Endothelial cell of umbilical vein (primary cell): ENCODE results near the gene TMEM11. TPM values are rescaled to one million over a fixed set of nuclear protein-coding genes. Genes with fewer than 3 reads are reported as not detected.

Source experiments
- BruUV-seq: library from RNA; stranded (reverse); fragments of 400-500 nt; replicated peaks from 2 replicates; lab custom pipeline; 2021; lab: Mats Ljungman, UMichigan
- CTCF ChIA-PET: fragments of 300-600, 350-600 bp; sonication (Branson Sonifier 250); formaldehyde crosslinking; loops from one replicate; lab custom pipeline; 2021; ENCODE audit warnings: antibody characterized with exemption, inconsistent platforms; lab: Charles Lee
- POLR2A ChIA-PET: fragments of 300-600, 350-600 bp; sonication (Branson Sonifier 250); formaldehyde crosslinking; loops from one replicate; lab custom pipeline; 2021; ENCODE audit warnings: antibody characterized with exemption, inconsistent platforms; lab: Charles Lee
- DNase-seq: peaks from one replicate; pipeline ENCODE4 v3.0.0-alpha.2; 2011; ENCODE audit warnings: low read depth, low spot score
- FAIRE-seq: peaks from 2 replicates; lab custom pipeline; 2011; peaks lifted over from hg19 to GRCh38; lab: Jason Lieb, UNC
- H2AFZ ChIP-seq: 2 replicates; pipeline ENCODE4 v1.6.0; 2012; ENCODE audit warnings: low read depth, low read length, control low read depth, inconsistent platforms
- H3K27ac ChIP-seq: 2 replicates; pipeline ENCODE4 v1.5.1; 2011; ENCODE audit warnings: low read depth, mild to moderate bottlenecking, control low read depth, low read length, moderate library complexity; ENCODE audit not compliant: insufficient read depth
- H3K27me3 ChIP-seq, 2 experiments: 2 replicates each; pipeline versions ENCODE4 v1.6.0 to v1.6.1; 2011; ENCODE audit warnings: low read length in 2 of 2, mixed read lengths in 1 of 2; ENCODE audit not compliant: control insufficient read depth in 2 of 2, insufficient read depth in 2 of 2
- H3K36me3 ChIP-seq, 2 experiments: 2 replicates in 1 of 2; 3 replicates in 1 of 2; pipeline ENCODE4 v1.5.1; 2011; ENCODE audit warnings: low read length in 2 of 2, mild to moderate bottlenecking in 1 of 2, moderate library complexity in 1 of 2; ENCODE audit not compliant: control insufficient read depth in 2 of 2, insufficient read depth in 2 of 2; ENCODE audit errors: extremely low read depth in 1 of 2
- H3K4me1 ChIP-seq: 3 replicates; pipeline ENCODE4 v1.5.1; 2011; ENCODE audit warnings: mild to moderate bottlenecking, low read length; ENCODE audit not compliant: control insufficient read depth, insufficient read depth; ENCODE audit errors: extremely low read depth
- H3K4me2 ChIP-seq: 2 replicates; pipeline ENCODE4 v1.6.1; 2011; ENCODE audit warnings: low read length, control low read depth, mixed read lengths; ENCODE audit not compliant: insufficient read depth
- H3K4me3 ChIP-seq, 3 experiments: fragments of 200-600 bp in 1 of 3; sonication (generic), shearing (Covaris generic) in 1 of 3; replicated peaks in 1 of 3; 2 replicates each; pipeline ENCODE4 v1.5.1; 2011 to 2016; ENCODE audit warnings: control low read depth in 3 of 3, low read length in 3 of 3, mild to moderate bottlenecking in 2 of 3, inconsistent platforms in 1 of 3, low read depth in 1 of 3, moderate library complexity in 1 of 3; ENCODE audit not compliant: insufficient read depth in 1 of 3
- H3K79me2 ChIP-seq: 2 replicates; pipeline ENCODE4 v1.6.0; 2012; ENCODE audit warnings: low read length, inconsistent platforms; ENCODE audit not compliant: control insufficient read depth, insufficient read depth
- H3K9ac ChIP-seq: replicated peaks from 2 replicates; pipeline ENCODE3; 2011; ENCODE audit warnings: low read length, control low read depth; ENCODE audit not compliant: insufficient read depth; ENCODE audit errors: extremely low read depth
- H3K9me1 ChIP-seq: replicated peaks from 3 replicates; pipeline ENCODE4 v1.6.0; 2011; ENCODE audit warnings: mild to moderate bottlenecking, low read length; ENCODE audit not compliant: control insufficient read depth, insufficient read depth; ENCODE audit errors: extremely low read depth
- H3K9me3 ChIP-seq: replicated peaks from 2 replicates; pipeline ENCODE4 v1.5.1; 2012; ENCODE audit warnings: low read length, inconsistent platforms; ENCODE audit not compliant: control insufficient read depth, insufficient read depth
- H4K20me1 ChIP-seq: replicated peaks from 2 replicates; pipeline ENCODE3; 2011; ENCODE audit warnings: mild to moderate bottlenecking, low read length; ENCODE audit not compliant: control insufficient read depth, insufficient read depth; ENCODE audit errors: extremely low read depth
- CTCF ChIP-seq, 2 donors: IDR thresholded peaks; 1 replicate in 1 of 2; 2 replicates in 1 of 2; pipeline ENCODE4 v1.5.1; 2011; ENCODE audit warnings: low read length in 2 of 2, mild to moderate bottlenecking in 2 of 2, moderate library complexity in 2 of 2, control low read depth in 1 of 2, inconsistent platforms in 1 of 2, low read depth in 1 of 2; ENCODE audit not compliant: insufficient read depth in 1 of 2; ENCODE audit errors: extremely low read depth in 1 of 2
- EZH2 ChIP-seq: IDR thresholded peaks from 2 replicates; pipeline ENCODE4 v1.6.1; 2012; ENCODE audit warnings: borderline replicate concordance, low read depth, mild to moderate bottlenecking, moderate library complexity, low read length, inconsistent platforms; ENCODE audit not compliant: severe bottlenecking
- FOS ChIP-seq: IDR thresholded peaks from 2 replicates; pipeline ENCODE4 v1.6.1; 2011; ENCODE audit warnings: mild to moderate bottlenecking, low read length, moderate library complexity, borderline replicate concordance; ENCODE audit not compliant: insufficient read depth
- GATA2 ChIP-seq: IDR thresholded peaks from 2 replicates; pipeline ENCODE4 v1.7.0; 2011; ENCODE audit warnings: low read depth, mild to moderate bottlenecking, moderate library complexity, mixed read lengths, low read length; ENCODE audit not compliant: insufficient read length, insufficient read depth
- JUN ChIP-seq: IDR thresholded peaks from 2 replicates; pipeline ENCODE4 v1.6.1; 2011; ENCODE audit warnings: borderline replicate concordance, low read depth; ENCODE audit not compliant: insufficient read length, insufficient read depth
- MAX ChIP-seq: IDR thresholded peaks from 2 replicates; pipeline ENCODE4 v1.6.1; 2011; ENCODE audit not compliant: insufficient read depth, insufficient read length
- MYC ChIP-seq: IDR thresholded peaks from one replicate; pipeline ENCODE4 v1.6.1; 2011; ENCODE audit warnings: mild to moderate bottlenecking, low read depth, low read length
- POLR2A ChIP-seq: IDR thresholded peaks from 2 replicates; pipeline ENCODE4 v1.6.1; 2012; ENCODE audit warnings: low read depth, mild to moderate bottlenecking, control low read depth, low read length
- POLR2AphosphoS5 ChIP-seq: IDR thresholded peaks from 2 replicates; pipeline ENCODE4 v1.6.1; 2012; ENCODE audit warnings: low read depth, mild to moderate bottlenecking, control low read depth, low read length, moderate library complexity; ENCODE audit not compliant: insufficient read depth
- dilution Hi-C: fragments of 300-500 bp; cut with MboI; formaldehyde crosslinking; loops from one replicate; pipeline ENCODE4 v1.15.0; 2019; ENCODE audit warnings: low sequenced_read_pairs; ENCODE audit not compliant: extremely low pct_ligation_motif_present
- intact Hi-C: fragments of 100-400 bp; cut with micrococcal nuclease; formaldehyde crosslinking; loops from one replicate; pipeline ENCODE4 v1.10.0; 2022
- polyA plus RNA-seq, 4 experiments: library from polyadenylated mRNA; depleted of rRNA in 3 of 4; stranded (reverse) in 3 of 4; unstranded in 1 of 4; fragments of >200 nt; gene quantifications; 2 replicates each; pipeline versions ENCODE4 v1.2.1 to v1.2.3, GENCODE V29; 2011 to 2012; ENCODE audit warnings: missing spikeins in 1 of 4
- total RNA-seq: library from RNA; stranded (reverse); gene quantifications from 2 replicates; pipeline ENCODE4 v1.2.3, GENCODE V29; 2021

TMEM11 gene
- total and polyA plus RNA-seq, 2 donors (not counting 3 experiments of a cell fraction or from before 2014, with no cell fraction given): 27.4 to 79.9 TPM

GRCh38 chr17:21215935-21216334 lies 2.0 kb upstream of the TMEM11 start:
- FAIRE-seq (no peak), DNase-seq (no peak)
- no peak overlapping the region for H3K27ac ChIP-seq
- no peak overlapping the region for H3K4me3 ChIP-seq
- ChIA-PET POLR2A (no interaction called here), CTCF (no interaction called here)
- dilution Hi-C loops (no loop called here), intact Hi-C loops (loop anchor here (2.0 to 10.0 kb wide), 4 partner anchors 51 to 173 kb away; partner anchors contain the start of gene USP22)
- peaks cover 20% of the 10 kb centered on the region for H3K4me1 ChIP-seq
- H3K9me1 ChIP-seq: no peaks in the 10 kb centered on the region
- H4K20me1 ChIP-seq: no peaks in the 10 kb centered on the region
- TF ChIP-seq MYC (no peak), EZH2 (no peak), POLR2A (no peak), MAX (no peak), FOS (no peak), GATA2 (no peak), CTCF (IDR thresholded peaks at IDR 0.05; ENCODE audit: extremely low read depth in 1 of 2, insufficient read depth in 1 of 2, low read depth in 1 of 2, low read length in 2 of 2) (no peak), JUN (no peak), POLR2AphosphoS5 (no peak)
- peaks cover 43% of the 10 kb centered on the region for H3K79me2 ChIP-seq
- no TSS peak for BruUV-seq
- no peak overlapping the region for H2AFZ ChIP-seq
- H3K9ac ChIP-seq: no peak overlapping the region
- peaks cover under 1 to 1% of the 10 kb centered on the region in 2 experiments for H3K36me3 ChIP-seq
- H3K4me2 ChIP-seq: no peak overlapping the region
- no peaks in the 10 kb centered on the region for H3K27me3 ChIP-seq
- H3K9me3 ChIP-seq: no peaks in the 10 kb centered on the region
